Measurements from ENCODE around the gene PTPN7.

Gene PTPN7

GRCh38 chr1:202144402-202145067, 15.9 kb downstream of the PTPN7 start, which contains the start of gene ARL8A (continued):
- TF ChIP-seq, protein P1, sequence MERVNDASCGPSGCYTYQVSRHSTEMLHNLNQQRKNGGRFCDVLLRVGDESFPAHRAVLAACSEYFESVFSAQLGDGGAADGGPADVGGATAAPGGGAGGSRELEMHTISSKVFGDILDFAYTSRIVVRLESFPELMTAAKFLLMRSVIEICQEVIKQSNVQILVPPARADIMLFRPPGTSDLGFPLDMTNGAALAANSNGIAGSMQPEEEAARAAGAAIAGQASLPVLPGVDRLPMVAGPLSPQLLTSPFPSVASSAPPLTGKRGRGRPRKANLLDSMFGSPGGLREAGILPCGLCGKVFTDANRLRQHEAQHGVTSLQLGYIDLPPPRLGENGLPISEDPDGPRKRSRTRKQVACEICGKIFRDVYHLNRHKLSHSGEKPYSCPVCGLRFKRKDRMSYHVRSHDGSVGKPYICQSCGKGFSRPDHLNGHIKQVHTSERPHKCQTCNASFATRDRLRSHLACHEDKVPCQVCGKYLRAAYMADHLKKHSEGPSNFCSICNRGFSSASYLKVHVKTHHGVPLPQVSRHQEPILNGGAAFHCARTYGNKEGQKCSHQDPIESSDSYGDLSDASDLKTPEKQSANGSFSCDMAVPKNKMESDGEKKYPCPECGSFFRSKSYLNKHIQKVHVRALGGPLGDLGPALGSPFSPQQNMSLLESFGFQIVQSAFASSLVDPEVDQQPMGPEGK (tag by site-specific recombination; IDR thresholded peaks at IDR 0.05), result peak; percentile 70
- no peak for TF ChIP-seq ZNF133 (tag by site-specific recombination; IDR thresholded peaks at IDR 0.05)
- no peak for TF ChIP-seq REPIN1 (tag by site-specific recombination; IDR thresholded peaks at IDR 0.05; ENCODE audit: low read depth)
- TF ChIP-seq, protein P2, sequence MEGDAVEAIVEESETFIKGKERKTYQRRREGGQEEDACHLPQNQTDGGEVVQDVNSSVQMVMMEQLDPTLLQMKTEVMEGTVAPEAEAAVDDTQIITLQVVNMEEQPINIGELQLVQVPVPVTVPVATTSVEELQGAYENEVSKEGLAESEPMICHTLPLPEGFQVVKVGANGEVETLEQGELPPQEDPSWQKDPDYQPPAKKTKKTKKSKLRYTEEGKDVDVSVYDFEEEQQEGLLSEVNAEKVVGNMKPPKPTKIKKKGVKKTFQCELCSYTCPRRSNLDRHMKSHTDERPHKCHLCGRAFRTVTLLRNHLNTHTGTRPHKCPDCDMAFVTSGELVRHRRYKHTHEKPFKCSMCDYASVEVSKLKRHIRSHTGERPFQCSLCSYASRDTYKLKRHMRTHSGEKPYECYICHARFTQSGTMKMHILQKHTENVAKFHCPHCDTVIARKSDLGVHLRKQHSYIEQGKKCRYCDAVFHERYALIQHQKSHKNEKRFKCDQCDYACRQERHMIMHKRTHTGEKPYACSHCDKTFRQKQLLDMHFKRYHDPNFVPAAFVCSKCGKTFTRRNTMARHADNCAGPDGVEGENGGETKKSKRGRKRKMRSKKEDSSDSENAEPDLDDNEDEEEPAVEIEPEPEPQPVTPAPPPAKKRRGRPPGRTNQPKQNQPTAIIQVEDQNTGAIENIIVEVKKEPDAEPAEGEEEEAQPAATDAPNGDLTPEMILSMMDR (tag by site-specific recombination; IDR thresholded peaks at IDR 0.05), result no peak
- no peak for TF ChIP-seq HOXD13 (CRISPR knock-in tag; IDR thresholded peaks at IDR 0.05; ENCODE audit: borderline replicate concordance)
- TF ChIP-seq ZNF776 (tag by site-specific recombination; IDR thresholded peaks at IDR 0.05; ENCODE audit: borderline replicate concordance), result no peak
- no peak for TF ChIP-seq ZNF701 (tag by site-specific recombination; IDR thresholded peaks at IDR 0.05)
- no peak for TF ChIP-seq ZNF529 (tag by site-specific recombination; IDR thresholded peaks at IDR 0.05; ENCODE audit: insufficient replicate concordance)
- TF ChIP-seq ZNF23 (tag by site-specific recombination; IDR thresholded peaks at IDR 0.05; ENCODE audit: borderline replicate concordance), result no peak
- TF ChIP-seq ZNF571 (tag by site-specific recombination; IDR thresholded peaks at IDR 0.05), result no peak
- no peak for TF ChIP-seq ZNF184 (tag by site-specific recombination; IDR thresholded peaks at IDR 0.05)
- 0 out of 2 replicates have a peak, but pooled peaks have one; percentile 30 for TF ChIP-seq ZSCAN30 (tag by site-specific recombination; IDR thresholded peaks at IDR 0.05)
- no peak for TF ChIP-seq SP7 (tag by site-specific recombination; IDR thresholded peaks at IDR 0.05)
- no peak for TF ChIP-seq ZBTB44 (tag by site-specific recombination; IDR thresholded peaks at IDR 0.05)
- no peak for TF ChIP-seq ZNF114 (tag by site-specific recombination; IDR thresholded peaks at IDR 0.05)
- TF ChIP-seq ZNF664 (tag by site-specific recombination; IDR thresholded peaks at IDR 0.05), result no peak
- no peak for TF ChIP-seq ZNF580 (tag by site-specific recombination; IDR thresholded peaks at IDR 0.05)
- no peak for TF ChIP-seq ZNF211 (tag by site-specific recombination; IDR thresholded peaks at IDR 0.05; ENCODE audit: low read depth)
- no peak for TF ChIP-seq ZNF530 (tag by site-specific recombination; IDR thresholded peaks at IDR 0.05; ENCODE audit: low read depth)
- no peak for TF ChIP-seq WT1 (tag by site-specific recombination; IDR thresholded peaks at IDR 0.05)
- no peak for TF ChIP-seq ZNF274 (IDR thresholded peaks at IDR 0.05; ENCODE audit: low read length)
- no peak for TF ChIP-seq ZNF274 (tag by site-specific recombination; IDR thresholded peaks at IDR 0.05; ENCODE audit: borderline replicate concordance)
- TF ChIP-seq, protein P3, sequence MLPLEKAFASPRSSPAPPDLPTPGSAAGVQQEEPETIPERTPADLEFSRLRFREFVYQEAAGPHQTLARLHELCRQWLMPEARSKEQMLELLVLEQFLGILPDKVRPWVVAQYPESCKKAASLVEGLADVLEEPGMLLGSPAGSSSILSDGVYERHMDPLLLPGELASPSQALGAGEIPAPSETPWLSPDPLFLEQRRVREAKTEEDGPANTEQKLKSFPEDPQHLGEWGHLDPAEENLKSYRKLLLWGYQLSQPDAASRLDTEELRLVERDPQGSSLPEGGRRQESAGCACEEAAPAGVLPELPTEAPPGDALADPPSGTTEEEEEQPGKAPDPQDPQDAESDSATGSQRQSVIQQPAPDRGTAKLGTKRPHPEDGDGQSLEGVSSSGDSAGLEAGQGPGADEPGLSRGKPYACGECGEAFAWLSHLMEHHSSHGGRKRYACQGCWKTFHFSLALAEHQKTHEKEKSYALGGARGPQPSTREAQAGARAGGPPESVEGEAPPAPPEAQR (tag by site-specific recombination; IDR thresholded peaks at IDR 0.05), result no peak
- TF ChIP-seq ZNF548 (tag by site-specific recombination; IDR thresholded peaks at IDR 0.05), result no peak
- TF ChIP-seq ZBTB20 (tag by site-specific recombination; IDR thresholded peaks at IDR 0.05), result peak; percentile 74
- TF ChIP-seq TRIM28 (IDR thresholded peaks at IDR 0.05; ENCODE audit: borderline replicate concordance, low read length), result no peak
- TF ChIP-seq ZNF398 (tag by site-specific recombination; IDR thresholded peaks at IDR 0.05), result no peak
- no peak for TF ChIP-seq BCL11B (tag by site-specific recombination; IDR thresholded peaks at IDR 0.05; ENCODE audit: low read depth)
- no peak for TF ChIP-seq ZNF433 (tag by site-specific recombination; IDR thresholded peaks at IDR 0.05; ENCODE audit: low read depth)
- no peak for TF ChIP-seq ZNF404 (tag by site-specific recombination; IDR thresholded peaks at IDR 0.05)

Data from HEK293 (cell line).